Measurements from ENCODE around the gene TFPI2. TPM values are rescaled to one million over a fixed set of nuclear protein-coding genes. Genes with fewer than 3 reads are reported as not detected.

Gene TFPI2
- total RNA-seq, 1 experiment from 2014 or later = 4.4 TPM

- no peak overlapping the region for H3K9ac ChIP-seq (ENCODE audit: extremely low read depth, insufficient read length, low read length)
- no peak overlapping the region for H2AFZ ChIP-seq (ENCODE audit: low read length)
- H3K4me2 ChIP-seq (ENCODE audit: insufficient read depth, insufficient read length, low read length) = no peak overlapping the region
- no peak overlapping the region for H2BK120ac ChIP-seq (ENCODE audit: low read depth, low read length, poor library complexity, severe bottlenecking)
- H2BK20ac ChIP-seq (ENCODE audit: low read depth, low read length, poor library complexity, severe bottlenecking) = no peak overlapping the region
- H3K27me3 ChIP-seq (ENCODE audit: insufficient read depth, low read length) = no peaks in the 10 kb centered on the region
- no peak overlapping the region for H3K4ac ChIP-seq (ENCODE audit: low read depth, low read length)
- H2BK5ac ChIP-seq (ENCODE audit: insufficient read length, low read length) = no peak overlapping the region
- H3K4me1 ChIP-seq (ENCODE audit: insufficient read depth, low read length) = no peaks in the 10 kb centered on the region
- DNase-seq = no peak
- no peak overlapping the region for H3K23ac ChIP-seq (ENCODE audit: insufficient read length, low read depth, low read length)
- Mint-ChIP-seq H3K4me1 (no peaks in the 10 kb centered on the region; a peak in 1 of 4 replicates), H3K27ac (no peak overlapping the region), H3K27me3 (ENCODE audit: low read depth) (no peaks in the 10 kb centered on the region), H3K4me3 (no peak overlapping the region), H3K9me3 (peaks cover 14 to 19% of the 10 kb centered on the region in 2 experiments), H3K36me3 (ENCODE audit: insufficient read depth in 1 of 3, low read depth in 3 of 3) (peaks cover 10 to 15% (median 11%) of the 10 kb centered on the region in 3 experiments)
- H2BK15ac ChIP-seq (ENCODE audit: low read depth, low read length) = no peak overlapping the region
- H4K20me1 ChIP-seq (ENCODE audit: control insufficient read depth, insufficient read depth, insufficient read length) = no peaks in the 10 kb centered on the region
- H4K91ac ChIP-seq (ENCODE audit: insufficient read length, low read depth, low read length) = no peak overlapping the region
- no peak overlapping the region for H4K5ac ChIP-seq (ENCODE audit: insufficient read length, low read depth, low read length)
- H3K56ac ChIP-seq (ENCODE audit: insufficient read length, low read depth, low read length) = no peak overlapping the region
- no peak overlapping the region for H3T11ph ChIP-seq (ENCODE audit: low read length)
- no peaks in the 10 kb centered on the region for H3K79me1 ChIP-seq (ENCODE audit: insufficient read depth, low read depth, low read length, poor library complexity, severe bottlenecking)
- peaks cover 7% of the 10 kb centered on the region for H3K9me3 ChIP-seq (ENCODE audit: control insufficient read depth, low read depth, low read length)
- H3K27ac ChIP-seq (ENCODE audit: insufficient read length, low read depth, low read length) = no peak overlapping the region
- H3K14ac ChIP-seq (ENCODE audit: insufficient read depth, low read length) = no peak overlapping the region
- H3K18ac ChIP-seq (ENCODE audit: insufficient read length, low read depth, low read length) = no peak overlapping the region
- H3K23me2 ChIP-seq (ENCODE audit: insufficient read length, low read depth, low read length, poor library complexity, severe bottlenecking) = no peaks in the 10 kb centered on the region
- TF ChIP-seq CTCF (conservative IDR thresholded peaks at IDR 0.05) = no peak
- no peak overlapping the region for H2AK5ac ChIP-seq (ENCODE audit: insufficient read length, low read length)
- no peak overlapping the region for H2BK12ac ChIP-seq (ENCODE audit: insufficient read length, low read depth, low read length)
- no peak overlapping the region for H4K8ac ChIP-seq (replicated peaks; ENCODE audit: insufficient read length, low read depth, low read length)
- no peaks in the 10 kb centered on the region for H3K79me2 ChIP-seq (ENCODE audit: insufficient read depth, low read length)
Measured at GRCh38 chr7:93879356-93879755, 11.2 kb downstream of the TFPI2 start.
